Neutrophil (primary cell): ENCODE measurements around the gene USP13.

ENCODE experiments used
- H3K27ac ChIP-seq: fragments of 200-600 bp; sonication (generic); 2 replicates; pipeline ENCODE4 v1.5.1; 2016; ENCODE audit warnings: mild to moderate bottlenecking, moderate library complexity
- H3K27me3 ChIP-seq: fragments of 200-600 bp; sonication (generic); 2 replicates; pipeline ENCODE4 v1.6.0; 2016; ENCODE audit warnings: mild to moderate bottlenecking
- H3K36me3 ChIP-seq: fragments of 200-600 bp; sonication (generic); 2 replicates; pipeline ENCODE4 v1.5.1; 2017
- H3K4me1 ChIP-seq, 2 experiments: fragments of 200-600 bp in 1 of 2; sonication (generic) in 1 of 2; 1 replicate in 1 of 2; 2 replicates in 1 of 2; pipeline versions ENCODE4 v1.5.1 to v1.6.1; 2013 to 2016; ENCODE audit warnings: low read depth in 1 of 2, low read length in 1 of 2, mild to moderate bottlenecking in 1 of 2, moderate library complexity in 1 of 2; ENCODE audit not compliant: control insufficient read depth in 1 of 2, insufficient read depth in 1 of 2
- H3K4me3 ChIP-seq, 2 experiments: fragments of 200-600 bp in 1 of 2; sonication (generic) in 1 of 2; 1 replicate in 1 of 2; 2 replicates in 1 of 2; pipeline ENCODE4 v1.5.1; 2013 to 2016; ENCODE audit warnings: low read depth in 1 of 2, low read length in 1 of 2, mild to moderate bottlenecking in 1 of 2, moderate library complexity in 1 of 2
- H3K9me3 ChIP-seq: fragments of 200-600 bp; sonication (generic); 2 replicates; pipeline ENCODE4 v1.5.1; 2016
- TF ChIP-seq, protein P1 (sequence below): fragments of 200-600 bp; sonication (generic); IDR thresholded peaks from 2 replicates; pipeline ENCODE4 v1.5.1; 2016; ENCODE audit warnings: antibody characterized with exemption

The USP13 gene

DNA sequence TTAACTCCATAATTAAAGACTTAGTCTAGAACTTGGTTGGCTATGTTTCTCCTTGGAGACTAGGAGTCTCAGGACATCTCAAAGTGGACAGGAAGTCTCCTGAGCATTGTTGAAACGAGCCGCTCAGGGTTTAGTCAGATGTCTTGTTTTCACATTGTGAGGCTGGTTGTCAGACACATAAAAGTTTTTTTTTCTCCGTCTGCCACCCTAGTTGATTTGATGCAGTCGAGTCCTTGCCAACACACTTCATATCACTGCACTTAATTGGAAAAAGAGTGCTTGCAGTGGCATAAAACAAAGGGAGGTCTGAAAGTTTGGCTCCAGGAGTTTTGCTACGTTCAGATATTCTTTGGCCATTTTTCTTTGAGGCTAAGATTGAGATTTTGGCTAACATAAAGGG is 92.9 kb downstream of the USP13 start:
- no peak overlapping the region for H3K4me3 ChIP-seq
- H3K9me3 ChIP-seq = no peaks in the 10 kb centered on the region
- no peaks in the 10 kb centered on the region for H3K36me3 ChIP-seq
- no peak overlapping the region for H3K27ac ChIP-seq
- no peaks in the 10 kb centered on the region for H3K4me1 ChIP-seq
- no peaks in the 10 kb centered on the region for H3K27me3 ChIP-seq
- TF ChIP-seq, protein P1, sequence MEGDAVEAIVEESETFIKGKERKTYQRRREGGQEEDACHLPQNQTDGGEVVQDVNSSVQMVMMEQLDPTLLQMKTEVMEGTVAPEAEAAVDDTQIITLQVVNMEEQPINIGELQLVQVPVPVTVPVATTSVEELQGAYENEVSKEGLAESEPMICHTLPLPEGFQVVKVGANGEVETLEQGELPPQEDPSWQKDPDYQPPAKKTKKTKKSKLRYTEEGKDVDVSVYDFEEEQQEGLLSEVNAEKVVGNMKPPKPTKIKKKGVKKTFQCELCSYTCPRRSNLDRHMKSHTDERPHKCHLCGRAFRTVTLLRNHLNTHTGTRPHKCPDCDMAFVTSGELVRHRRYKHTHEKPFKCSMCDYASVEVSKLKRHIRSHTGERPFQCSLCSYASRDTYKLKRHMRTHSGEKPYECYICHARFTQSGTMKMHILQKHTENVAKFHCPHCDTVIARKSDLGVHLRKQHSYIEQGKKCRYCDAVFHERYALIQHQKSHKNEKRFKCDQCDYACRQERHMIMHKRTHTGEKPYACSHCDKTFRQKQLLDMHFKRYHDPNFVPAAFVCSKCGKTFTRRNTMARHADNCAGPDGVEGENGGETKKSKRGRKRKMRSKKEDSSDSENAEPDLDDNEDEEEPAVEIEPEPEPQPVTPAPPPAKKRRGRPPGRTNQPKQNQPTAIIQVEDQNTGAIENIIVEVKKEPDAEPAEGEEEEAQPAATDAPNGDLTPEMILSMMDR = no peak

GRCh38 chr3:179750720-179751328 is 98.0 kb downstream of the USP13 start:
- Histone ChIP-seq H3K27ac (no peak overlapping the region), H3K4me3 (no peak overlapping the region), H3K9me3 (no peaks in the 10 kb centered on the region), H3K27me3 (no peaks in the 10 kb centered on the region), H3K36me3 (no peaks in the 10 kb centered on the region), H3K4me1 (no peaks in the 10 kb centered on the region)
- TF ChIP-seq, protein P1 = no peak

GRCh38 chr3:179760944-179761343 is 108.1 kb downstream of the USP13 start:
- Histone ChIP-seq H3K4me1 (no peaks in the 10 kb centered on the region), H3K27ac (no peak overlapping the region), H3K36me3 (no peaks in the 10 kb centered on the region), H3K27me3 (no peaks in the 10 kb centered on the region), H3K9me3 (no peaks in the 10 kb centered on the region), H3K4me3 (no peak overlapping the region)
- TF ChIP-seq, protein P1 = no peak

- TF ChIP-seq, protein P1 = no peak
- no peaks in the 10 kb centered on the region for H3K9me3 ChIP-seq
- H3K4me3 ChIP-seq = no peak overlapping the region
- no peaks in the 10 kb centered on the region for H3K4me1 ChIP-seq
- H3K36me3 ChIP-seq = no peaks in the 10 kb centered on the region
- no peaks in the 10 kb centered on the region for H3K27me3 ChIP-seq
- no peak overlapping the region for H3K27ac ChIP-seq
Measured at GRCh38 chr3:179765396-179765795, 112.6 kb downstream of the USP13 start.

DNA sequence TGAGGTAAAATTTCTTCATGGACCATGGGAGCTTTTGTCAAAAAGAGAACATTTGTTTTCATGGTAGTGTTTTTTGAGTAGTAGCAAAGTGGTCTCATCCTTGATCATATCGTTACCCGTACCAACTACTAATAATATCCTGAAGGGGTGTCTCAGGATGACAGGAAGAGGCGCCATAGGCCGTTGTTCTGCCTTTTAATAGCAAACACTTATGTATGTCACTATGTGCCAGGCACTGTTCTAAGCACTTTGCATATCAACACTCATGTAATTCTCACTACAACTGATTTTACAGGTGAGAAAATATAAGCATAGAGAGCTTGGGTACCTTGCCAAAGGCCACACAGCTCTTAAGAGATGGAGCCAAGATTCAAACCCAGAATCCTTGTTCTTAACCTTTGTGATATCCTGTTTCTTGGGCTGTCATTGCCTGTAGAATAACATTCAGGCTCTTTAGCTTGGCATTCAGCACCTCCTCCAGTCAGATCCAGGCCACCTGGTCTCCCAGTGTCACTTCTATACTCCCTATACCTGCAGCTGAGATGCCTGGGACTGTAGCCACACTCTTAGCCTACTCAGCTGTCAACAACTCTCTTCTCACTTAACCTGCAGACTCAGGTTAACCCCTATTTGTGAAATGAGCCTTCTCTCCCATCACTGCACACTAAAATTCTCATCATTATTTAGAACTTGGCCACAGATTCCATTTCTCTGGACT is 113.7 kb downstream of the USP13 start:
- Histone ChIP-seq H3K4me1 (no peaks in the 10 kb centered on the region), H3K27ac (no peak overlapping the region), H3K9me3 (no peaks in the 10 kb centered on the region), H3K27me3 (no peaks in the 10 kb centered on the region), H3K36me3 (no peaks in the 10 kb centered on the region), H3K4me3 (no peak overlapping the region)
- TF ChIP-seq, protein P1 = no peak
